Esophagus muscularis mucosa (tissue), 4 donors: ENCODE data around the gene DIPK1B. TPM values are rescaled to one million over a fixed set of nuclear protein-coding genes. Genes with fewer than 3 reads are reported as not detected.
"Not testable (repeated sequence)": the region's sequence is repeated elsewhere in the genome, so short reads cannot be mapped to it uniquely, and the experiment has no call there.

Experiments
- DNase-seq: peaks from one replicate; pipeline ENCODE4 v3.0.0-alpha.2; 2017; ENCODE audit errors: extremely low spot score
- H3K27ac ChIP-seq, 4 donors: fragments of 200-600 bp; sonication (generic); replicated peaks in 1 of 4; 1 replicate in 3 of 4; 2 replicates in 1 of 4; pipeline ENCODE4 v1.5.1; 2016 to 2019; ENCODE audit warnings: mild to moderate bottlenecking in 1 of 4
- H3K27me3 ChIP-seq, 4 donors: fragments of 200-600 bp; sonication (generic); one replicate each; pipeline versions ENCODE4 v1.5.1 to v1.6.0; 2016 to 2019
- H3K36me3 ChIP-seq, 4 donors: fragments of 200-600 bp; sonication (generic); one replicate each; pipeline ENCODE4 v1.5.1; 2016 to 2019
- H3K4me1 ChIP-seq, 4 donors: fragments of 200-600 bp; sonication (generic); one replicate each; pipeline ENCODE4 v1.5.1; 2016 to 2019
- H3K4me3 ChIP-seq, 4 donors: fragments of 200-600 bp; sonication (generic); 1 replicate in 2 of 4; 2 replicates in 2 of 4; pipeline ENCODE4 v1.5.1; 2016 to 2019; ENCODE audit warnings: mild to moderate bottlenecking in 4 of 4, moderate library complexity in 1 of 4
- H3K9me3 ChIP-seq, 4 donors: fragments of 200-600 bp; sonication (generic); 1 replicate in 3 of 4; 2 replicates in 1 of 4; pipeline ENCODE4 v1.5.1; 2016 to 2019
- EP300 ChIP-seq: sonication (generic); formaldehyde crosslinking; IDR thresholded peaks from one replicate; pipeline ENCODE4 v1.6.1; 2017; ENCODE audit warnings: antibody characterized with exemption
- POLR2A ChIP-seq: fragments of 450-650 bp; IDR thresholded peaks from one replicate; pipeline ENCODE4 v1.6.1; 2017; ENCODE audit warnings: antibody characterized with exemption, moderate library complexity, mild to moderate bottlenecking, low read depth
- POLR2AphosphoS5 ChIP-seq, 2 donors: sonication (generic); formaldehyde crosslinking; IDR thresholded peaks; one replicate each; pipeline ENCODE4 v1.6.1; 2017; ENCODE audit warnings: antibody characterized with exemption in 2 of 2
- WGBS: methylation state at CpG from one replicate; pipeline ENCODE4 v1.1.5; 2018; 5-methylcytosine and 5-hydroxymethylcytosine counted together
- intact Hi-C: fragments of 100-400 bp; cut with DNase I; formaldehyde crosslinking; loops from one replicate; pipeline ENCODE4 v1.15.1; 2023
- total RNA-seq, 4 donors: library from RNA; depleted of rRNA; stranded (reverse); fragments of >200 nt; gene quantifications; one replicate each; pipeline versions ENCODE4 v1.1.0 to v1.2.1, GENCODE V29; 2016
- TF ChIP-seq, protein P1 (sequence below), 3 experiments: fragments of 200-600 bp in 2 of 3; fragments of 450-650 bp in 1 of 3; sonication (generic) in 2 of 3; IDR thresholded peaks; one replicate each; pipeline ENCODE4 v1.5.1; 2017 to 2019; ENCODE audit warnings: antibody characterized with exemption in 3 of 3, mild to moderate bottlenecking in 2 of 3, moderate library complexity in 1 of 3

The DIPK1B gene
- total RNA-seq, 4 donors from 2014 or later = 6.6 to 27.8 (median 21.5) TPM

DNA sequence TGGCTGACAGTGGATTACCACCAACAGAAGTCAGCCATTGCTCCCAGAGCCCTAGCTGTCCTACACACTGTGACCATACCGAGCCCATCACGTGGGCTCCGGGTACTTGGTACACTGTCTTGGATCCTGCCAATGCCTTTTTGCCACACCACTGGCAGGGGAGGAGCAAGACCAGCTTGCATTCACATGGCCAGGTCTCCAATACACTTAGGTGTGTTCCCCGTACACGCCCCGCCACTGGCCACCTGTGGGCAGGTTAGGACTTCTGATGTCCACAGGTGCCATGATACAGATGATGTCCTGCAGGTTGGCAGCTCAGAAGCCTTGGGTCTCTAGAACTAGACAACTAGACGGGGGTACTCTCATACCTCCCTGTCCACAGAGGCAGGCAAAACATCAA, 5.4 kb upstream of the DIPK1B start:
- no peak for DNase-seq
- Histone ChIP-seq H3K9me3 (no peaks in the 10 kb centered on the region), H3K27ac (no peak overlapping the region), H3K4me1 (peaks cover 6 to 10% (median 7%) of the 10 kb centered on the region in 4 donors), H3K36me3 (no peaks in the 10 kb centered on the region), H3K27me3 (peaks cover 0 to 9% (median 3%) of the 10 kb centered on the region in 4 donors), H3K4me3 (no peak overlapping the region)
- intact Hi-C loops = no loop called here
- 95% methylated on average over 7 of the region's 7 CpGs for WGBS
- TF ChIP-seq EP300 (no peak), POLR2AphosphoS5 (IDR thresholded peaks at IDR 0.05) (no peak), POLR2A (no peak)
- TF ChIP-seq, protein P1, sequence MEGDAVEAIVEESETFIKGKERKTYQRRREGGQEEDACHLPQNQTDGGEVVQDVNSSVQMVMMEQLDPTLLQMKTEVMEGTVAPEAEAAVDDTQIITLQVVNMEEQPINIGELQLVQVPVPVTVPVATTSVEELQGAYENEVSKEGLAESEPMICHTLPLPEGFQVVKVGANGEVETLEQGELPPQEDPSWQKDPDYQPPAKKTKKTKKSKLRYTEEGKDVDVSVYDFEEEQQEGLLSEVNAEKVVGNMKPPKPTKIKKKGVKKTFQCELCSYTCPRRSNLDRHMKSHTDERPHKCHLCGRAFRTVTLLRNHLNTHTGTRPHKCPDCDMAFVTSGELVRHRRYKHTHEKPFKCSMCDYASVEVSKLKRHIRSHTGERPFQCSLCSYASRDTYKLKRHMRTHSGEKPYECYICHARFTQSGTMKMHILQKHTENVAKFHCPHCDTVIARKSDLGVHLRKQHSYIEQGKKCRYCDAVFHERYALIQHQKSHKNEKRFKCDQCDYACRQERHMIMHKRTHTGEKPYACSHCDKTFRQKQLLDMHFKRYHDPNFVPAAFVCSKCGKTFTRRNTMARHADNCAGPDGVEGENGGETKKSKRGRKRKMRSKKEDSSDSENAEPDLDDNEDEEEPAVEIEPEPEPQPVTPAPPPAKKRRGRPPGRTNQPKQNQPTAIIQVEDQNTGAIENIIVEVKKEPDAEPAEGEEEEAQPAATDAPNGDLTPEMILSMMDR (IDR thresholded peaks at IDR 0.05) = no peak

DNA sequence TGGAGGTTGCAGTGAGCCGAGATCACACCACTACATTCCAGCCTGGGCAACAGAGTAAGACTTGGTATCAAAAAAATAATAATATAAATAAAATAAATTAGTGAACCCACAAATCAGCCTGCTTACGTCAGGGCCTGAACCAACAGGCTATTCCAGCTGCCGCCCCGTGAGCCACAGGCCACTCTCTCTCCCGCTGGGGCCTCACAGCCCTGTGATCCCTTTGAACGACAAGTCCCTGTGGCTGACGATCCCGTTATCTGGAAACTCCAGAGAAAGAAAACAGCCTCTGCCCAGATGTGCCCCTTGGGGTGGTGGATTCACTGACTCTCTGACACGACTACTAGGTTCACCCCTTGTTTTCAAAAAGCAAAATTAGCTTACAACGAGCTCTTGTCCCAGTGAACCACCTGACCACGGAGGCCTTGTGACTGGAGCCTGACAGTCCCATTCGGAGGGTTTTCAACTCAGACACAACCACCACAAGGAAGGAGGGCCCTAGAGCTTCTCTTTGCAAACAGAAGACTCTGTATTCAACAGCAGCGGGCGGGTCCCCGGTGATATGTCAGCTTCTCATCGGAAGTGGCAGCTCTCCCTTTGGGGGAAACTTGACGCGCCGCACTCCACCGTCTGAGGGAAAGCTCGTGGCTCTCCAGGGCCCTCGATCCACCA, 4.4 kb upstream of the DIPK1B start:
- intact Hi-C loops = no loop called here
- no peak for DNase-seq
- Histone ChIP-seq H3K9me3 (no peaks in the 10 kb centered on the region), H3K4me1 (peaks cover 12 to 17% (median 13%) of the 10 kb centered on the region in 4 donors), H3K4me3 (no peak overlapping the region), H3K27ac (no peak overlapping the region), H3K36me3 (no peaks in the 10 kb centered on the region), H3K27me3 (peaks cover 0 to 11% (median 5%) of the 10 kb centered on the region in 4 donors)
- 85% methylated on average over 18 of the region's 22 CpGs for WGBS
- TF ChIP-seq, protein P1 (IDR thresholded peaks at IDR 0.05) = no peak
- TF ChIP-seq POLR2AphosphoS5 (IDR thresholded peaks at IDR 0.05) (no peak), POLR2A (no peak), EP300 (no peak)

DNA sequence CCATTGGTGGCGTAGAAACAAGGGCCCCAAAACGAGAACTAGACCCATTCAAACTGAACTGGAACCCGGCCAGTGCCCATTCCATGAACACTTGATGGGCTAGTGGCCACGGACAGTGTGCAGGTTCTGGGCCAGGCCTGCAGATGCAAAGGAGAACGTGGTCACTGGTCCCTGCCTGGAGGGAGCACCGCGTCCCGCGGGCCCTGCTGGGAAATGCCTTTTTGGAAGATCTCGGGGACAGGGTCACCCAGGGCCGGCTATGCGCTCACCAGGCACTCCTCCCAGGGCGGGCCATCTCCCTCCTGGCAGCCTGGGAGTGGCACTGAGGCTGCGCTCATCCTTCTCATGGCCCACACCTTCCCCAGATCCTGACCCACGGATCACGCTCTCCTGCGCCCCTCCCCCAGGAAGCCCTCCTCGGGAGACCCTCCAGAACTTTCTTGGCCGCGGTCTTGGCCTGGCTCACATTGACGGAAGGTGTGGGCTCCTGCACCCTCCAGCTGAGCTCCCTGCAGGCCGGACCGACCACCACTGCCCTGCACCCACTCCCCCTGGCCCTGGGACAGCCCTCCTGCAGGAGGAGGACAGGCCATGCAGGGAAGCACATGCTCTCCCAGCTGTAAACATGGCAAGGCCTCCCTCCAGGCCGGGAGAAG, 2.8 kb upstream of the DIPK1B start:
- peaks cover 0 to 23% (median 6%) of the 10 kb centered on the region in 4 donors for H3K27me3 ChIP-seq
- intact Hi-C loops = no loop called here
- no peaks in the 10 kb centered on the region for H3K9me3 ChIP-seq
- no peak overlapping the region for H3K27ac ChIP-seq
- TF ChIP-seq POLR2AphosphoS5 (IDR thresholded peaks at IDR 0.05) (no peak), POLR2A (no peak), EP300 (no peak)
- TF ChIP-seq, protein P1 (IDR thresholded peaks at IDR 0.05) = no peak
- DNase-seq = no peak
- 91% methylated on average over 19 of the region's 24 CpGs for WGBS
- no peaks in the 10 kb centered on the region for H3K36me3 ChIP-seq
- H3K4me3 ChIP-seq = no peak overlapping the region
- H3K4me1 ChIP-seq = peaks cover 27 to 33% (median 28%) of the 10 kb centered on the region in 4 donors

DNA sequence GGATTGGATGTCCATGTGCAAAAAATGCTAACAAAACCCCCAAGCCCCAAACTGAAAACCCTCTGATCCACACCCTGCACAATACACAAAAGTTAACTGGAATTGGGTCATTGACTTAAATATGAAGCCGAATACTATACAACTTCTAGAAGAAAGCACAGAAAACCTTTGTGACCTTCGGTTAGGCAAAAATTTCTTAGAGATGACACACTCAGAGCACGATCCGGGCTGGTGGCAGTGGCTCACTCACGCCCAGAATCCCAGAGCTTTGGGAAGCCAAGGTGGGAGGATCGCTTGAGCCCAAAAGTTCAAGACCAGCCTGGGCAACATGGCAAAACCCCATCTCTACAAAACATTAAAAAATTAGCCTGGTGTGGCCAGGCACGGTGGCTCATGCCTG, 1.8 kb upstream of the DIPK1B start:
- DNase-seq = no peak
- H3K27ac ChIP-seq = no peak overlapping the region
- intact Hi-C loops = no loop called here
- WGBS = 89% methylated on average over 7 of the region's 7 CpGs
- H3K36me3 ChIP-seq = no peaks in the 10 kb centered on the region
- H3K4me1 ChIP-seq = peaks cover 36 to 38% (median 37%) of the 10 kb centered on the region in 4 donors
- H3K9me3 ChIP-seq = no peaks in the 10 kb centered on the region
- no peak overlapping the region for H3K4me3 ChIP-seq
- peaks cover 0 to 30% (median 6%) of the 10 kb centered on the region in 4 donors for H3K27me3 ChIP-seq
- TF ChIP-seq EP300 (no peak), POLR2A (no peak), POLR2AphosphoS5 (IDR thresholded peaks at IDR 0.05) (no peak)
- TF ChIP-seq, protein P1 (IDR thresholded peaks at IDR 0.05) = no peak

DNA sequence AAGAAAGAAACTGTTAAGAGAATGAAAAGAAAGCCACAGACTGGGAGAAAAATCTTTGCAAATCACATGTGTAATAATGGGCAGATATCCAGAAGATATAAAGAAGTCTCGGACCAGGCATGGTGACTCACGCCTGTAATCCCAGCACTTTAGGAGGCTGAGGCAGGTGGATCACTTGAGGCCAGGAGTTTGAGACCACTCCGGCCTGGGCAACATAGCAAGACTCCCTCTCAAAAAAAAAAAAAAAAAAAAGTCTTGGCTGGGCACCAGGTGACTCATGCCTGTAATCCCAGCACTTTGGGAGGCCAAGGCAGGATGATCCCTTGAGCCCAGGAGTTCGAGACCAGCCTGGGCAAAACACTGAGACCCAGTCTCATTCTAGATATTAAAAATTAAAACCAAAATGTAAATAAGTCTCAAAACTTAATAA, 1.1 kb upstream of the DIPK1B start:
- H3K36me3 ChIP-seq, H3K4me3 ChIP-seq, intact Hi-C loops, DNase-seq, H3K27ac ChIP-seq, H3K9me3 ChIP-seq: not testable (repeated sequence)
- Histone ChIP-seq H3K27me3 (peaks cover 0 to 30% (median 6%) of the 10 kb centered on the region in 4 donors), H3K4me1 (peaks cover 37 to 40% (median 38%) of the 10 kb centered on the region in 4 donors)
- 24% methylated on average over 4 of the region's 4 CpGs for WGBS
